Activated CD4-positive, alpha-beta memory T cell treated with anti-CD3 and anti-CD28 coated beads, Interleukin-2, amount 10 ng/mL, durations not matched to agents 7 days and 5 days (primary cell): ENCODE measurements around the gene BMP7. TPM values are rescaled to one million over a fixed set of nuclear protein-coding genes. Genes with fewer than 3 reads are reported as not detected.
"Not testable (repeated sequence)": the region's sequence is repeated elsewhere in the genome, so short reads cannot be mapped to it uniquely, and the experiment has no call there.

Experiments
- CTCF ChIA-PET: fragments of 350-600 bp; sonication (Branson Sonifier 250); formaldehyde crosslinking; loops from one replicate; lab custom pipeline; 2021; ENCODE audit warnings: antibody characterized with exemption, inconsistent platforms; lab: Charles Lee
- POLR2A ChIA-PET: fragments of 350-600 bp; sonication (Branson Sonifier 250); formaldehyde crosslinking; loops from one replicate; lab custom pipeline; 2021; ENCODE audit warnings: antibody characterized with exemption; lab: Charles Lee
- DNase-seq: peaks from one replicate; pipeline ENCODE4 v3.0.0-alpha.2; 2020
- H3K27ac Mint-ChIP-seq: one replicate; pipeline ENCODE4 v1.8.0; 2021; ENCODE audit warnings: mild to moderate bottlenecking, mixed read lengths
- H3K27me3 Mint-ChIP-seq: one replicate; pipeline ENCODE4 v1.8.0; 2021; ENCODE audit warnings: mixed read lengths
- H3K36me3 Mint-ChIP-seq: one replicate; pipeline ENCODE4 v1.8.0; 2021; ENCODE audit warnings: low read depth, mixed read lengths
- H3K4me1 Mint-ChIP-seq: one replicate; pipeline ENCODE4 v1.8.0; 2021; ENCODE audit warnings: mixed read lengths
- H3K4me3 Mint-ChIP-seq: one replicate; pipeline ENCODE4 v1.8.0; 2021; ENCODE audit warnings: mild to moderate bottlenecking, mixed read lengths
- H3K9me3 Mint-ChIP-seq: one replicate; pipeline ENCODE4 v1.8.0; 2021; ENCODE audit warnings: mixed read lengths
- total RNA-seq, 2 experiments: library from RNA; stranded (reverse); gene quantifications; one replicate each; pipeline ENCODE4 v1.2.3, GENCODE V29; 2021

The BMP7 gene
- total RNA-seq, 2 experiments from 2014 or later: not detected

DNA sequence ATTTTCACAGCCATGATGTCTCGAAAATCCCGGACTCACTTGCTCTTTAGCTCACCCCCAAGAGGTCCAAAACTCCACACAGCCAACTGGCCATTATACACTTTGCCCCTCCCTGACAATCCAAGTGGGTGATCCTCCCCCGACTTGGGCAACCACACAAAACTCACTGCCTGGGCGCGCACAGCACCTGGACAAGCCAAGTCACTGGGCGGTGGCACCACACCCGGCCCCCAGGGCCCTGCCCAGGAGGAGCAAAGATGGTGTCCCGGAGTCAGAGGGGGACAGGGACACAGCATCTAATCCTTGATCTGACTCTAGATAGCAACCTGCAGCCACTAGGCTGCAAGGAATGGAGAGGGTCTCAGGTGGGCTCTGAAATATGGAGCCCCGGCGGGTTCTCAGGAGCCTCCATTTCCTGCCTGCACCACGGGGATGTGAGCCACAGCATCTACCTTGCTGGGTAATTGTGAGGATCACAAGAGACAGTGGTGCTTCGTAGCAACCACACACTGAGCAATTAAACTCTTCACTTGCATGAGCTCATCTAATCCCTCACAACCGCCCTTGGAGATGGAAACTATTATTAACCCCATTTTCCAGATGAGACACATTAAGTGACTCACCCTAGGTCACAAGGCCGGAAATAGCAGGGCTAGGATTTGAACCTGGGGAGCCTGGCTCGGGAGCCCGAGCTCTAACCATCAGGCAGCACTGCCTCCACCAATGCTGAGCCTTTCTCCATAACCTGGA lies 66.6 kb downstream of the BMP7 start:
- Mint-ChIP-seq H3K4me1 (no peaks in the 10 kb centered on the region), H3K36me3 (no peaks in the 10 kb centered on the region), H3K27ac (no peak overlapping the region), H3K4me3 (no peak overlapping the region), H3K9me3 (no peaks in the 10 kb centered on the region), H3K27me3 (no peaks in the 10 kb centered on the region)
- ChIA-PET CTCF (no interaction called here), POLR2A (no interaction called here)
- no peak for DNase-seq

DNA sequence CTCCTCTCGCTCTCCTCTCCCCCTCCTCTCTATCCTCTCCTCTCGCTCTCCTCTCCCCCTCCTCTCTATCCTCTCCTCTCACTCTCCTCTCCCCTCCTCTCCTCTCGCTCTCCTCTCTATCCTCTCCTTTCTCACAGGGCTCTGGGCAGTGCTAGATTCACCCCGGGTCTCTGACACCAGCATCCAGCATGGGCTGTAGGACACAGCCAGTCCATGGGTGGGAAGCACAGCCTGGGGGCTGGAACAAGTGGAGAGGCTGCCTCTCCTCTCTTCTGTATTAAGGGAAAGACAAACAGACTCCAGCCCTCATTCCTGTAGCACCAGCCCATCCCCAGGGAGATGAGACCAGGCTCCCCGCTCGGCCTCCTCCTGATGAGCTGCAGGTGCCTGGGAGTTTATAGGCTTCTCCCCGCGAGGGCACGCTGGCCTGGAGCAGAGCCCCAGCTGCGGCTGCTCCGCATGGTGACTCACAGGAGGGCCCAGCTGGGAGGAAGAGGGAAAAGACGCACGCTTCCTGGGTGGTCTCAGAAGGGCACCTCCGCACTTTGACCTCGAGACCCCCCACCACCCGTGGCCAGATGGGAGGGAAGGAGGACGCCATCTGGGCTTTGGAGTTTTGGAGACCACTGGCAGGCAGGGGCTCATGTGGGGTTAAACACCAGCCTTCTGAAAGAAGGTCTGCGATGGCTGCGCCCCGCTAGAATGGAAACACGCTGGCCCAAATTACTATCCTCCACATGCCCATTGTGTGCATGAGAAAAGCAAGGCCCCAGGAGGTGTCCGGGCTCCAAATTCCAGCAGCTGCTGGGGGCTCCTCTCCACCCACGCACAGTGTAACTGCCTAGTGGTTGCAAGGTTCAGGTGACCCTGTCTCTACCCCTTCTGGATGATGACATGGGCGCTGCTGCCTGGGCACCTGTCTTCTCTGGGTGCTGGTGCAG lies 68.0 kb downstream of the BMP7 start:
- Mint-ChIP-seq H3K9me3 (no peaks in the 10 kb centered on the region), H3K4me3 (no peak overlapping the region), H3K27me3 (no peaks in the 10 kb centered on the region), H3K27ac (no peak overlapping the region), H3K4me1 (no peaks in the 10 kb centered on the region), H3K36me3 (no peaks in the 10 kb centered on the region)
- no peak for DNase-seq
- CTCF ChIA-PET: no interaction called here
- POLR2A ChIA-PET: no interaction called here

DNA sequence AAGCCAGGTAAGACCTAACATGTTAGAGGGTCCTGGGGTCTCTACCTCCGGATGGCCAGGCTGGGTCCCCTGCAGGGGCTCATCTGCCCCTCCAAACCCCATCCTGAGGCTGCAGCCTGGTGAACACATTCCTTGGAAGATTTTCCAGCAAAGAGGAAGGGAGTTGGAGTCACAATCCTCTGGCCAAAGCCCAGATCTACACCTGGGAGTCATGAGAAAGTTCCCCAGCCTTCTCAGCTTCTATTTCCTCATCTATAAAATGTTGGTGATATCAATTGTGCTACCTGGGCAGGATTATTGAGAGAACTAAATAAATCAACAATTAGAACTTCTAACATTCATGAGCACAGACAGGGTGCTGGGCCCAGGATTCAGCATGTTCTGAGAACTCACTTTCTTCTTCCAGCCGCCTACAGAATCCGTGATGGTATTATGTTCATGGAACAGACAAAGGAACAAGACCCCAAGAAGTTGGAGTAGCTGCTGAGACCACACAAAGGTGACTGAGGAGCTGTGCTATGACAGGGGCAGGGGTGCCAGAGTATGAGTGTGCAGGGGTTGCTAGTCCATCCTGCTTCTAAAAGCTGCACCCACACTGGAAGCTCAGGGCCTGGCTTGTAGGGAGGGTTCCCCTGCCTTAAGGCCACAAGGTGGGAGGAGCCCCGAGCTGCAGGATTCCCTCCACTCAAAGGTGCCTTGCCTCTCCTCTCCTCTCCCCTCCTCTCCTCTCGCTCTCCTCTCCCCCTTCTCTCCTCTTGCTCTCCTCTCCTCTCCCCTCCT lies 68.9 kb downstream of the BMP7 start:
- no peak overlapping the region for H3K4me3 Mint-ChIP-seq
- POLR2A ChIA-PET: no interaction called here
- no peaks in the 10 kb centered on the region for H3K9me3 Mint-ChIP-seq
- DNase-seq: no peak
- no peaks in the 10 kb centered on the region for H3K4me1 Mint-ChIP-seq
- H3K27me3 Mint-ChIP-seq: no peaks in the 10 kb centered on the region
- H3K27ac Mint-ChIP-seq: no peak overlapping the region
- H3K36me3 Mint-ChIP-seq: no peaks in the 10 kb centered on the region
- CTCF ChIA-PET: no interaction called here

DNA sequence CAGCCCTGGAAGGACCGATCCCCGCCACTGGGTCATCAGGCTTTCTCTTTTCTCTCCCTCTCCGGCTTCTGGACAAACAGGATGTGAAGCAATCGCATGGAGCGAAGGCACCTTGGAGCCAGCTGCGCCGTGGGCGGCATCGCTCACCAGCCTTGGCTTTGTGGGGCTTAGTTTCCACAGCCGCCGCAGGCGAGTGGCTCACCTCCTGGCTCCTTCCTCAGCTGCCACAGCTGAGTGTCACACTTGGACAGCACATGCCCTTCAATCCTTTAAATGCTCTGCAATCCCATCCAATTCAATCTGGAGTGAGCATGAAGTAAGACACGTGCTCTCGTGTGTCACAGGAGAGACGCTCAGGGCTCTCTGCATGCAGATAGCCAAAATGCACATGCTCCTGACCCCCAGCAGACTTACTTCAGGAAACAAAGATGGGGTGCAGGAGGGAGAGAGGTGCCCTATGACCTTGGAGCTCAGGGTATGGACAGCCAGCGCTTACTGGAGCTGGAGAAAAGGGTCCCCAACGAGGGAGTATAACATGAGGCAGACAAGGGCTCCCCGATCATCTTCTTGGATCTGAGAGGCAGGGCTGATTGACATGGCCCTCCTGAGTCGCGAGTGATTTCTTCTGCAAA lies 70.9 kb downstream of the BMP7 start:
- Mint-ChIP-seq H3K4me1 (no peaks in the 10 kb centered on the region), H3K36me3 (no peaks in the 10 kb centered on the region), H3K9me3 (no peaks in the 10 kb centered on the region), H3K27ac (no peak overlapping the region), H3K4me3 (no peak overlapping the region), H3K27me3 (no peaks in the 10 kb centered on the region)
- ChIA-PET CTCF (no interaction called here), POLR2A (no interaction called here)
- no peak for DNase-seq

DNA sequence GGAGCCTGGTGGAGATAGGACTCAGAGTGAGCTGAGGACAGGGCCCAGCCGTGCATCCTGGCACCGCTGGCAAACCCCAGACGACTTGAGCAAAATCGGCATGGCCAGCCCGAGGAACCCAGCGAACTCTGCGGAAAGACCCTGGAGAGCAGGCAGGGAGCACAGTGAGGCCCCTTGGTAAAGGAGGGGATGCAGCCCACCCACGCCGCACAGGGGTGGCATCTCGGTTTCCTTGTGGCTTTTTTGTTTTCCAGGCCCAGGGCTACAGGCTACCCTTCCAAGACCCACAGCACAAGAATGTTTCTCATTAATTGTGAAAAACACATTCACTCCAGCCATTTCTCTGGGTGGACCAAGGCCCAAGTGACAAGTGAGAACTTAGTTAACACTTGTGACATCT lies 71.4 kb downstream of the BMP7 start:
- POLR2A ChIA-PET: no interaction called here
- Mint-ChIP-seq H3K36me3 (no peaks in the 10 kb centered on the region), H3K4me1 (no peaks in the 10 kb centered on the region), H3K27me3 (no peaks in the 10 kb centered on the region), H3K9me3 (no peaks in the 10 kb centered on the region), H3K4me3 (no peak overlapping the region), H3K27ac (no peak overlapping the region)
- DNase-seq: no peak
- CTCF ChIA-PET: no interaction called here

DNA sequence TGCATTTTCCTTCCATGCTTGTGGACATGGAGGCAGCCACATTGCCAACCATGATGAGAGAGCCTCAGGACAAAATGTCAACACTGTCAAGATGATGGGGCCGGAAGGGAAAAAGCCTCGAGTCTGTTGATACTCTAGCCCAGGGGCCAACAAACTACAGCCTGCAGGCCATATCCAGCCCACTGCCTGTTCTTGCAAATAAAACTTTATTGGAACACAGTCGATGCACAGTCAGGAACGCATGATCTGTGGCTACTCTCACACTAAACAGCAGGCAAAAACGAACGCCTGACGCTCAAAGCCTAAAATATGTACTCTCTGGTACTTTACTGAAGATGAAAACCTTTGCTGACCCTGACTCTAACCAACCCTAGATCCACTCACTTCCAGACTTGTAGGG lies 72.3 kb downstream of the BMP7 start:
- no peak for DNase-seq
- Mint-ChIP-seq H3K27ac (no peak overlapping the region), H3K9me3 (no peaks in the 10 kb centered on the region), H3K4me1 (no peaks in the 10 kb centered on the region), H3K4me3 (no peak overlapping the region), H3K27me3 (no peaks in the 10 kb centered on the region), H3K36me3 (no peaks in the 10 kb centered on the region)
- ChIA-PET POLR2A (no interaction called here), CTCF (no interaction called here)

DNA sequence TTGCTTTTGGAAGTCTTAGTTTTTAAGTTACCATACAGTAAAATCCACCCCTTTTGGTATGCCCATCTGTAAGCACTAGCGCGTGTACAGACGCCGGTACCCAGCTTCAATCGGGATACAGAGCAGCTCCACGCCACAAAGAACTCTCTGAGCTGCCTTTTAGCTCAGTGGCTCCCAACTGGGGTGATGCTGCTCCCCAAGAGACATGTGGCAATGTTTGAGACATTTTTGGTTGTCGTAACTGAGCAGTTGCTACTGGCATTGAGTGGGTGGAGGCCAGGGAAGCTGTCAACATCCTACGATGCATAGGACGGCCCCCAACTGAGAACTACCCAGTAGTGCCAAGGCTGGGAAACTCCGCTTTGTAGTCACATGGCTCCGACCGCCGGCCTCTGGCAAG lies 73.3 kb downstream of the BMP7 start:
- Mint-ChIP-seq H3K27me3 (no peaks in the 10 kb centered on the region), H3K36me3 (no peaks in the 10 kb centered on the region), H3K4me3 (no peak overlapping the region), H3K4me1 (no peaks in the 10 kb centered on the region), H3K27ac (no peak overlapping the region), H3K9me3 (no peaks in the 10 kb centered on the region)
- POLR2A ChIA-PET: no interaction called here
- no peak for DNase-seq
- CTCF ChIA-PET: no interaction called here

DNA sequence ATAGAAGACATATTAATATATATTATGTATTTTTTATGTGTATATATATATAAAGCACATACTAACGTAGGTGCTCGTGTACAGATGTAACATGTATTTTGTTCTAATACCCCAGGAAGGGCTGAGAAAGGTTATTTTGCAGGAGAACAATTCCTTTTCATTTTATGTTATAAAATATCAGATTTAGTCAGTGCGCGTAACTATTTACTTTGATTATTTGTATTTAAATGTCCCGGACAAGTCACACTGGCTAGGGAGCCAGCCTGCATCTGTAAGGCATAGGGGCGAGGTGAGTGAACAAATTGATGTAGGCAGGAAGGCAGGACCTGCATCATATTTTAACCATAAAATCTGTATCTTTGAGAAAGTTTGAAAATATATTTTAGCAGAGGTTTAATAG lies 74.1 kb downstream of the BMP7 start:
- Mint-ChIP-seq H3K4me1 (no peaks in the 10 kb centered on the region), H3K9me3 (no peaks in the 10 kb centered on the region), H3K36me3 (no peaks in the 10 kb centered on the region), H3K27me3 (no peaks in the 10 kb centered on the region), H3K27ac (no peak overlapping the region), H3K4me3 (no peak overlapping the region)
- POLR2A ChIA-PET: no interaction called here
- CTCF ChIA-PET: no interaction called here
- no peak for DNase-seq

DNA sequence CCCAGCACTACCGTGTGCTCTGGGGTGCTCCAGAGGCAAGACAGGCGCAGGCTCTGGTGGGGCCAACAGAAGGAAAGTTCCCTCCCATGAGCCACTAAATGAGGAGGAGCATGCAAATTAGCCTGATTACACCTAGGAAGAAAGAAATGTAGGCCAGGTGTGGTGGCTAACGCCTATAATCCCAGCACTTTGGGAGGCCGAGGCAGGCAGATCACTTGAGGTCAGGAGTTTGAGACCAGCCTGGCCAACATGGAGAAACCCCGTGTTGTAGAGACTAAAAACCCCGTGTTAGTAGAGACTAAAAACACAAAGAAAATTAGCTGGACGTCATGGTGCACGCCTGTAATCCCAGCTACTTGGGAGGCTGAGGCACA lies 75.2 kb downstream of the BMP7 start:
- H3K4me1 Mint-ChIP-seq, H3K27ac Mint-ChIP-seq, H3K27me3 Mint-ChIP-seq, DNase-seq, CTCF ChIA-PET, POLR2A ChIA-PET, H3K36me3 Mint-ChIP-seq, H3K4me3 Mint-ChIP-seq, H3K9me3 Mint-ChIP-seq: not testable (repeated sequence)

DNA sequence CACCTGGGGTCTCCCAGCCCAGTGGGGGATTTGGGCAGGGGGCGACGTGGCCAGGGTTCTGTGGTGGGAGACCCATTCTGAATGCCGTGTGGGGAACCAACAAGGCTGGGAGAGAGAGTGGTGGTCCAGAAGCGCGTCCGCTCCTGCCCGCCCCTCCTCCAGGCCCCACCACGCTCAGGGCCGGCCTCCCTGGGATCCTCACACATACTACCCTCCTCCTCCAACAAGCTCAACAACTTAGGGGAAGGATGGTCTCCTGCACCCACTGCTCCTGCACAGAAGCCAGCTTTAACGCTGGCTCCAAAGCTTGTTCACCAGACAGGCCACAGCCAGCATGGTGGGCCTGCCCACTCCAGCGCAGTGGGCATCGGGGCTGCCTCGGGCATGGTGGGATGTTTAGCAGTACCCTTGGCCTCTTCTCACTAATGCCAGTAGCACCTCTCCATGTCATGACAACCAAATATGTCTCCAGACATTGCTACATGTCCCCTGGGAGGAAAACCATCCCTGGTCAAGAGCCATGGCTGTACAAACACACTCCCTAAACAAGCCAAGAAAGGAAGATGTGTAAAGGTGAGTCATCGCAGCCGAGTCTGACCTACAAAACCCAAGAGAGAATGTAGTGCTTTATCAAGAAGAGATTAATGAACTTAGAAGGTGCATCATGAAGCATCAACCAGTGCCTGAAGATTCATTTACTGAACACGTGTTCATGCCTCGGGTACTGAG lies 75.7 kb downstream of the BMP7 start:
- no peaks in the 10 kb centered on the region for H3K27me3 Mint-ChIP-seq
- no peak overlapping the region for H3K4me3 Mint-ChIP-seq
- DNase-seq: no peak
- H3K27ac Mint-ChIP-seq: no peak overlapping the region
- no peaks in the 10 kb centered on the region for H3K4me1 Mint-ChIP-seq
- no peaks in the 10 kb centered on the region for H3K36me3 Mint-ChIP-seq
- H3K9me3 Mint-ChIP-seq: no peaks in the 10 kb centered on the region
- ChIA-PET CTCF (no interaction called here), POLR2A (no interaction called here)

DNA sequence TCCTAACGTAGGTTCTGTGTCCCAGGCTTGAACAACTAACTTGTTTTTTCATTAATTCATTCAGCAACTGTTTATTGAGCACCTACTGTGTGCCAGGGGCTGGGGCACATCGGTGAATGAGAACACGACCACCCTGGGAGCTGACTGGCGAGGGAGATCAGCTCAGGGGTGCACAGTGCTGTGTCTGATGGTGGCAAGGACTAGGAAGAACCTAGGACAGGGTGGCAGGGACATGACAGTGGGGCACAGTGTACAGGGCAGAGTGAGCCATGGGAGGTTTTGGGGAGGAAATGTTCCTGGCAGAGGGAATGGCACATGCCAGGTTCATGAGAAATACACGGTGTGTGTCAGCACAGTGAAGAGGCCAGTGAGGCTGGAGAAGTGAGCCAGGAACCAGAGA lies 76.7 kb downstream of the BMP7 start:
- no peaks in the 10 kb centered on the region for H3K27me3 Mint-ChIP-seq
- CTCF ChIA-PET: no interaction called here
- H3K36me3 Mint-ChIP-seq: no peaks in the 10 kb centered on the region
- H3K27ac Mint-ChIP-seq: no peak overlapping the region
- no peak overlapping the region for H3K4me3 Mint-ChIP-seq
- no peak for DNase-seq
- H3K4me1 Mint-ChIP-seq: no peaks in the 10 kb centered on the region
- H3K9me3 Mint-ChIP-seq: no peaks in the 10 kb centered on the region
- POLR2A ChIA-PET: no interaction called here

DNA sequence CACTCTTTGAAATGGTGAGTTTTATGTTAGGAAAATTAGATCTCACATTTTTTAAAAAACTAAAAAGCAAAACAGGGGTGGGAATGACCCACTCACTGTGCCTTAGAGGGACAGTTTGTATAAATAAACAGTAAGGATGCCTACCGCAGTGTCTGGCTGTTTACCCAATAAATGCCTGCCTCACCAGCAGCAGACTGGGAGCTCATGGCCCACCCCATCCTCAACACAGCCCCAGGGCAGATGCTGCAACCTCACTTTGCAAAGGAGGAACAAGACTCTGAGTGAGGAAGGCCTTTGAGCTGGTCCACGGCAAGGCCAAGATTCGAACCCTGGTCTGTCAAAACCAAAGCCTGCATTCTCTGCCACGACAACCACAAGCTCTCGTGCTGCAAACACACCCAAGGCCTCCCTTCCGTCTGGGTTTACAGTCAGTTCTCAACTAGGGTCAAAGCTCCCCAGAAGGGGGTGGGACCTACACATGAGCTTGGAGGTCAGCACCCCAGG lies 77.8 kb downstream of the BMP7 start:
- no peak for DNase-seq
- Mint-ChIP-seq H3K4me1 (no peaks in the 10 kb centered on the region), H3K9me3 (no peaks in the 10 kb centered on the region), H3K36me3 (no peaks in the 10 kb centered on the region), H3K4me3 (no peak overlapping the region), H3K27me3 (no peaks in the 10 kb centered on the region), H3K27ac (no peak overlapping the region)
- CTCF ChIA-PET: no interaction called here
- POLR2A ChIA-PET: no interaction called here
